MM.1S (cell line): ENCODE measurements around the gene VWA7.

Source experiments
- DNase-seq: peaks from one replicate; pipeline ENCODE4 v3.0.0-alpha.2; 2015
- H2AFZ ChIP-seq: fragments of 300-600 bp; sonication (generic); 2 replicates; pipeline ENCODE4 v1.6.0; 2016; ENCODE audit warnings: antibody characterized with exemption, low read length
- H3F3A ChIP-seq: fragments of 300-600 bp; sonication (generic); 2 replicates; pipeline ENCODE4 v1.6.1; 2016; ENCODE audit warnings: mild to moderate bottlenecking, antibody characterized with exemption, low read length, moderate library complexity, mixed read lengths; ENCODE audit not compliant: insufficient read depth
- H3K27ac ChIP-seq: fragments of 300-600 bp; sonication (generic); 2 replicates; pipeline ENCODE4 v1.5.1; 2016; ENCODE audit warnings: mild to moderate bottlenecking, low read length
- H3K27me3 ChIP-seq: fragments of 300-600 bp; sonication (generic); replicated peaks from 2 replicates; pipeline ENCODE4 v1.6.0; 2016; ENCODE audit warnings: low read length; ENCODE audit not compliant: insufficient read depth
- H3K36me3 ChIP-seq: fragments of 300-600 bp; sonication (generic); replicated peaks from 2 replicates; pipeline ENCODE4 v1.6.1; 2016; ENCODE audit warnings: mild to moderate bottlenecking, low read length, mixed read lengths; ENCODE audit not compliant: insufficient read depth
- H3K4me1 ChIP-seq: fragments of 300-600 bp; sonication (generic); 2 replicates; pipeline ENCODE4 v1.6.1; 2016; ENCODE audit warnings: low read length, mixed read lengths
- H3K4me2 ChIP-seq: fragments of 300-600 bp; sonication (generic); 2 replicates; pipeline ENCODE4 v1.6.0; 2016; ENCODE audit warnings: low read depth, low read length
- H3K4me3 ChIP-seq: fragments of 300-600 bp; sonication (generic); 2 replicates; pipeline ENCODE4 v1.5.1; 2016; ENCODE audit warnings: low read length, mixed read lengths
- H3K79me2 ChIP-seq: fragments of 300-600 bp; sonication (generic); 2 replicates; pipeline ENCODE4 v1.6.1; 2016; ENCODE audit warnings: mixed run types, low read length, mixed read lengths
- H3K9ac ChIP-seq: fragments of 300-600 bp; sonication (generic); 2 replicates; pipeline ENCODE4 v1.6.1; 2016; ENCODE audit warnings: low read length, mixed read lengths
- H3K9me2 ChIP-seq: fragments of 300-600 bp; sonication (generic); replicated peaks from 2 replicates; pipeline ENCODE4 v1.6.1; 2016; ENCODE audit warnings: mild to moderate bottlenecking, low read length, mixed read lengths; ENCODE audit not compliant: insufficient read depth
- H3K9me3 ChIP-seq: fragments of 300-600 bp; sonication (generic); replicated peaks from 2 replicates; pipeline ENCODE4 v1.6.1; 2016; ENCODE audit warnings: mild to moderate bottlenecking, low read length, mixed read lengths; ENCODE audit not compliant: insufficient read depth
- H4K20me1 ChIP-seq: fragments of 300-600 bp; sonication (generic); 2 replicates; pipeline ENCODE4 v1.6.1; 2016; ENCODE audit warnings: mild to moderate bottlenecking, low read length, moderate library complexity, mixed read lengths; ENCODE audit not compliant: insufficient read depth
- EZH2 ChIP-seq: fragments of 300-600 bp; sonication (generic); optimal IDR thresholded peaks from 2 replicates; pipeline ENCODE3; 2017; ENCODE audit warnings: low read depth, mild to moderate bottlenecking, antibody characterized with exemption, low read length, mixed read lengths
- EZH2phosphoT487 ChIP-seq: fragments of 300-600 bp; sonication (generic); IDR thresholded peaks from 2 replicates; pipeline ENCODE4 v1.6.1; 2018; ENCODE audit warnings: antibody characterized with exemption, low read length
- TF ChIP-seq, protein P1 (sequence below): fragments of 300-600 bp; sonication (generic); IDR thresholded peaks from 2 replicates; pipeline ENCODE4 v1.5.1; 2016; ENCODE audit warnings: antibody characterized with exemption, low read length, mixed read lengths

The VWA7 gene

DNA sequence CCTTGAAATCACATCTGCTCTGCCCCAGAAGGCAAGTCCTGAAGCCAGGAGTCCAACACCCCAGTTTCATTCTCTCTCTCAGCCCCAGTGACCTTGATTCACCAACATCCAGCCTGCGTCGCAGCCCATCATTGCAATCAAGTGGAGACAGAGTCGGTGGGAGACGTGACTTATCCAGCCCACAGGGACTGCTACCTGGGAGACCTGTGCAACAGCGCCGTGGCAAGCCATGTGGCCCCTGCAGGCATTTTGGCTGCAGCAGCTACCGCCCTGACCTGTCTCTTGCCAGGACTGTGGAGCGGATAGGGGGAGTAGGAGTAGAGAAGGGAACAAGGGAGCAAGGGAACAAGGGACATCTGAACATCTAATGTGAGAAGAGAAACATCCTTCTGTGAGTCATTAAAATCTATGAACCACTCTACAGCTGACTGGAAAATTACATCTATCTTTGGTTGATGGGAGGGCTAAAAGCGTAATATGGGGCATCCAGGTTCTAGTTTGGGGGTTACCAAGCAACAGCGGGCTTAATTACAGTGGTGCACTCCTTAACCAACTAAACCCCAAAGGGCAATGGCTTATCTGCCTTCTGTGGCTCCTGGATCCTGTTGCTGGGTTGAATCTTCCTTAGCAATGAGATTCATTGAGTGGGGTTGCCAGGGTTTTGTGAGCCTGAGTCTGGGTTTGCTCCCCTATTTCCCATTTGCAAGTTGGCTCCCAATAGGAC is 59.5 kb downstream of the VWA7 start:
- no peaks in the 10 kb centered on the region for H3K9me3 ChIP-seq
- H2AFZ ChIP-seq, result no peak overlapping the region
- H3K4me1 ChIP-seq, result no peaks in the 10 kb centered on the region
- no peaks in the 10 kb centered on the region for H3K79me2 ChIP-seq
- no peaks in the 10 kb centered on the region for H3K36me3 ChIP-seq
- no peak overlapping the region for H3K4me2 ChIP-seq
- H3K9me2 ChIP-seq, result no peaks in the 10 kb centered on the region
- no peak overlapping the region for H3K27ac ChIP-seq
- H3K27me3 ChIP-seq, result no peaks in the 10 kb centered on the region
- H4K20me1 ChIP-seq, result no peaks in the 10 kb centered on the region
- no peak overlapping the region for H3K4me3 ChIP-seq
- TF ChIP-seq, protein P1, sequence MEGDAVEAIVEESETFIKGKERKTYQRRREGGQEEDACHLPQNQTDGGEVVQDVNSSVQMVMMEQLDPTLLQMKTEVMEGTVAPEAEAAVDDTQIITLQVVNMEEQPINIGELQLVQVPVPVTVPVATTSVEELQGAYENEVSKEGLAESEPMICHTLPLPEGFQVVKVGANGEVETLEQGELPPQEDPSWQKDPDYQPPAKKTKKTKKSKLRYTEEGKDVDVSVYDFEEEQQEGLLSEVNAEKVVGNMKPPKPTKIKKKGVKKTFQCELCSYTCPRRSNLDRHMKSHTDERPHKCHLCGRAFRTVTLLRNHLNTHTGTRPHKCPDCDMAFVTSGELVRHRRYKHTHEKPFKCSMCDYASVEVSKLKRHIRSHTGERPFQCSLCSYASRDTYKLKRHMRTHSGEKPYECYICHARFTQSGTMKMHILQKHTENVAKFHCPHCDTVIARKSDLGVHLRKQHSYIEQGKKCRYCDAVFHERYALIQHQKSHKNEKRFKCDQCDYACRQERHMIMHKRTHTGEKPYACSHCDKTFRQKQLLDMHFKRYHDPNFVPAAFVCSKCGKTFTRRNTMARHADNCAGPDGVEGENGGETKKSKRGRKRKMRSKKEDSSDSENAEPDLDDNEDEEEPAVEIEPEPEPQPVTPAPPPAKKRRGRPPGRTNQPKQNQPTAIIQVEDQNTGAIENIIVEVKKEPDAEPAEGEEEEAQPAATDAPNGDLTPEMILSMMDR, result no peak
- TF ChIP-seq EZH2phosphoT487, result no peak
- no peak for TF ChIP-seq EZH2
- H3F3A ChIP-seq, result no peaks in the 10 kb centered on the region
- no peak for DNase-seq
- H3K9ac ChIP-seq, result no peak overlapping the region
